OCI-LY3 (cell line): Measurements from ENCODE around the gene ATP10B.

Experiments used
- H2AFZ ChIP-seq: fragments of 200-600, 300-600 bp; shearing (Covaris generic); 2 replicates; pipeline ENCODE4 v1.6.0; 2014; ENCODE audit warnings: antibody characterized with exemption, low read depth, low read length
- H3K27ac ChIP-seq: fragments of 200-600, 300-600 bp; sonication (generic); 2 replicates; pipeline ENCODE4 v1.5.1; 2014; ENCODE audit warnings: mild to moderate bottlenecking, low read length, moderate library complexity, mixed read lengths
- H3K27me3 ChIP-seq: fragments of 200-600, 300-600 bp; sonication (generic); 2 replicates; pipeline ENCODE4 v1.6.1; 2014; ENCODE audit warnings: low read depth, low read length, mixed read lengths
- H3K36me3 ChIP-seq: fragments of 200-600, 300-600 bp; sonication (generic); replicated peaks from 2 replicates; pipeline ENCODE3; 2014; ENCODE audit warnings: low read depth, low read length, mixed read lengths
- H3K4me1 ChIP-seq: fragments of 300-600, 200-600 bp; sonication (generic); 2 replicates; pipeline ENCODE4 v1.6.1; 2014; ENCODE audit warnings: low read length, mixed read lengths
- H3K4me2 ChIP-seq: fragments of 200-600, 300-600 bp; sonication (generic); 2 replicates; pipeline ENCODE4 v1.6.1; 2014; ENCODE audit warnings: low read length, mixed read lengths
- H3K4me3 ChIP-seq: fragments of 300-600, 200-600 bp; sonication (generic); 2 replicates; pipeline ENCODE4 v1.5.1; 2014; ENCODE audit warnings: antibody characterized with exemption, mild to moderate bottlenecking, low read length, moderate library complexity
- H3K79me2 ChIP-seq: fragments of 300-600, 200-600 bp; shearing (Covaris generic); 2 replicates; pipeline ENCODE4 v1.6.1; 2014; ENCODE audit warnings: mild to moderate bottlenecking, low read length, mixed read lengths
- H3K9ac ChIP-seq: fragments of 300-600, 200-600 bp; shearing (Covaris generic); 2 replicates; pipeline ENCODE4 v1.6.0; 2014; ENCODE audit warnings: mild to moderate bottlenecking, low read length, moderate library complexity
- H3K9me3 ChIP-seq: fragments of 200-600, 300-600 bp; shearing (Covaris generic); 2 replicates; pipeline ENCODE4 v1.6.1; 2014; ENCODE audit warnings: low read length, mixed read lengths; ENCODE audit not compliant: insufficient read depth
- H4K20me1 ChIP-seq: fragments of 200-600, 300-600 bp; sonication (generic); 2 replicates; pipeline ENCODE4 v1.6.1; 2016; ENCODE audit warnings: low read length, mixed read lengths; ENCODE audit not compliant: insufficient read depth
- EZH2phosphoT487 ChIP-seq: fragments of 200-600 bp; shearing (Covaris generic); IDR thresholded peaks from 2 replicates; pipeline ENCODE4 v1.6.1; 2018; ENCODE audit warnings: antibody characterized with exemption, mixed run types, low read depth
- TF ChIP-seq, protein P1 (sequence below): fragments of 200-600, 300-600 bp; sonication (generic); IDR thresholded peaks from 2 replicates; pipeline ENCODE4 v1.5.1; 2014; ENCODE audit warnings: antibody characterized with exemption, low read length, low read depth

The ATP10B gene

DNA sequence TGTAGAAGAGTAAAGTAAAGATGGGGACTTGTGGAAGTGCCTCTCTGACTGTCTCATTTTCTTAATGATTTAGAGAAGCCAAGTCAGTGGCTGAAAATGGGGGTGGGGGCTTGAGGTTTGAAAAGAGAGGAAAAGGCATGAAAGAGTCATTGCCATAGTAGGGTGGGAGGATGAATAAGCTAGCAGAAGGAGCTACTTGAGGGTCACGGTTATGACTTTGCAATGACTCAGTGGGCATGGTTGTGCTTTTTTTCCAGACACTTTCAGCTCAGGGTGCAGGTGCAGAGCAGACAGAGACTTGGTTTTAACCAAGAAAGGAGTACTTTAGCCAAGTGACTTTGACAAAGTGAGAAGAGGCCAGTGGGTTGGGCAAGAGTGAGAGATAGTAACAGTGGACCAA, 312.6 kb downstream of the ATP10B start:
- H3K27me3 ChIP-seq = no peaks in the 10 kb centered on the region
- no peak overlapping the region for H3K9ac ChIP-seq
- no peaks in the 10 kb centered on the region for H3K9me3 ChIP-seq
- no peaks in the 10 kb centered on the region for H3K4me1 ChIP-seq
- no peaks in the 10 kb centered on the region for H4K20me1 ChIP-seq
- H2AFZ ChIP-seq = no peak overlapping the region
- H3K4me3 ChIP-seq = no peak overlapping the region
- no peaks in the 10 kb centered on the region for H3K79me2 ChIP-seq
- no peak overlapping the region for H3K4me2 ChIP-seq
- H3K36me3 ChIP-seq = no peaks in the 10 kb centered on the region
- TF ChIP-seq EZH2phosphoT487 = no peak
- TF ChIP-seq, protein P1, sequence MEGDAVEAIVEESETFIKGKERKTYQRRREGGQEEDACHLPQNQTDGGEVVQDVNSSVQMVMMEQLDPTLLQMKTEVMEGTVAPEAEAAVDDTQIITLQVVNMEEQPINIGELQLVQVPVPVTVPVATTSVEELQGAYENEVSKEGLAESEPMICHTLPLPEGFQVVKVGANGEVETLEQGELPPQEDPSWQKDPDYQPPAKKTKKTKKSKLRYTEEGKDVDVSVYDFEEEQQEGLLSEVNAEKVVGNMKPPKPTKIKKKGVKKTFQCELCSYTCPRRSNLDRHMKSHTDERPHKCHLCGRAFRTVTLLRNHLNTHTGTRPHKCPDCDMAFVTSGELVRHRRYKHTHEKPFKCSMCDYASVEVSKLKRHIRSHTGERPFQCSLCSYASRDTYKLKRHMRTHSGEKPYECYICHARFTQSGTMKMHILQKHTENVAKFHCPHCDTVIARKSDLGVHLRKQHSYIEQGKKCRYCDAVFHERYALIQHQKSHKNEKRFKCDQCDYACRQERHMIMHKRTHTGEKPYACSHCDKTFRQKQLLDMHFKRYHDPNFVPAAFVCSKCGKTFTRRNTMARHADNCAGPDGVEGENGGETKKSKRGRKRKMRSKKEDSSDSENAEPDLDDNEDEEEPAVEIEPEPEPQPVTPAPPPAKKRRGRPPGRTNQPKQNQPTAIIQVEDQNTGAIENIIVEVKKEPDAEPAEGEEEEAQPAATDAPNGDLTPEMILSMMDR = no peak
- no peak overlapping the region for H3K27ac ChIP-seq

DNA sequence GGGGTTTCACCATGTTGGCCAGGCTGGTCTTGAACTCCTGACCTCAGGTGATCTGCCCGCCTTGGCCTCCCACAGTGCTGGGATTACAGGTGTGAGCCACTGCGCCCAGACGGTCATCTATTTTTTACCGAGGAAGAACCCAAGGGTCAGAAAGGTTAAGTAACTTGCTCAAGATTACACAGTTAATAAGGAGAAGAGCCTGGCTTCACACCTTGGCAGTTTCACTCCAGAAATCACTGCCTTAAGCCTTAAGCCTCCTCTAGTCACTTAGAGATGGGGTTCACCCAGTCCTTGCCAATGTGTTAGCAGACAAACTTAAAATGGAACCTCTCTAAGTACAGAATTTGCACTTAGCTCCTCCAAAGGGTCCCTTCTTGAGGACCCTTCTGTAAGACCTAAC, 314.1 kb downstream of the ATP10B start:
- H3K27me3 ChIP-seq = no peaks in the 10 kb centered on the region
- H3K9me3 ChIP-seq = no peaks in the 10 kb centered on the region
- TF ChIP-seq EZH2phosphoT487 = no peak
- TF ChIP-seq, protein P1 = no peak
- H3K79me2 ChIP-seq = no peaks in the 10 kb centered on the region
- H3K27ac ChIP-seq = no peak overlapping the region
- no peaks in the 10 kb centered on the region for H3K4me1 ChIP-seq
- H4K20me1 ChIP-seq = no peaks in the 10 kb centered on the region
- H3K9ac ChIP-seq = no peak overlapping the region
- no peak overlapping the region for H2AFZ ChIP-seq
- no peak overlapping the region for H3K4me2 ChIP-seq
- no peak overlapping the region for H3K4me3 ChIP-seq
- no peaks in the 10 kb centered on the region for H3K36me3 ChIP-seq

DNA sequence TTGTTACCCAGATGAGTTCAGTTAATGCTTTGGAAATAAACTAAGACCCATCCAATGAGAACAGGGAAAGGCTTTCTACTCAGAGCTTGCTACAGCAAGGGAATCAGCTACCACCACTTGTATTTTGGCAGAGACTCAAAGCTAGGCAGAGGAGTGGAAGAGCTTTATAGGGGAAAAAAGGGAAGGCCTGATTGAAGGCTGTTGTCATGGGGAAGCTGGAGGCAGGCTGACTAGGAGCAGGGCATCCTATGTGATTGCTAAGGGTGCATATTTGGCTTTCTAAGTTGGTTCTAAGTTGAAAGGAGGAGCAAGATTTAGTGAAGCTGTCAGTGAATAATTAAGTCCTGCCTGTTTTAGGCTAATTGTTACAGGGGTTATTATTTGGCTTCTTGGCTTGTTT, 314.9 kb downstream of the ATP10B start:
- TF ChIP-seq EZH2phosphoT487 = no peak
- TF ChIP-seq, protein P1 = no peak

DNA sequence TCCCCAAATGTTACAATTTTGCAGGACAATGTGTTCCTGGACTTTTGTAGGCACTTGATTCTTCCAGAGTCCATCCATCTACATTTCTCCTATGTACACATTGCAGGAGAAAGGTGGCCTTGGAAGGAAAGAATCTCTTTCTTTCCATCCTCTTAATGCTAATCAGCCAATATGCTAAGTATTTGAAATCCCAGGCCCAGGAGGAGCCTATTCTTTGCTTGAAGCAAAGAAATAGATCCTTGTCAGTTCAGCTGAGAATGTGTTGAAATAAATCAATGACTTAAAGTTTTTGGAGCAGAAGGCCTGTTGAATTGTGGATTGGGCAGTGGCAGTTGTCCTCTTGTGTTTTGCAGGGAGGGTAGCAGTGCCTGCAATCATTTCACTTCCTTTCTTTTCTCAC, 317.1 kb downstream of the ATP10B start:
- H3K27me3 ChIP-seq = no peaks in the 10 kb centered on the region
- TF ChIP-seq EZH2phosphoT487 = no peak
- TF ChIP-seq, protein P1 = no peak
- no peak overlapping the region for H3K9ac ChIP-seq
- no peak overlapping the region for H2AFZ ChIP-seq
- H3K4me1 ChIP-seq = no peaks in the 10 kb centered on the region
- H3K4me3 ChIP-seq = no peak overlapping the region
- no peaks in the 10 kb centered on the region for H3K79me2 ChIP-seq
- H3K36me3 ChIP-seq = no peaks in the 10 kb centered on the region
- H3K27ac ChIP-seq = no peak overlapping the region
- no peaks in the 10 kb centered on the region for H4K20me1 ChIP-seq
- H3K9me3 ChIP-seq = no peaks in the 10 kb centered on the region
- no peak overlapping the region for H3K4me2 ChIP-seq

More for the DNA sequence above, 314.9 kb downstream of the ATP10B start:
- Histone ChIP-seq H3K4me2 (no peak overlapping the region), H3K27ac (no peak overlapping the region), H3K9ac (no peak overlapping the region), H4K20me1 (no peaks in the 10 kb centered on the region), H3K36me3 (no peaks in the 10 kb centered on the region), H3K4me1 (no peaks in the 10 kb centered on the region), H3K79me2 (no peaks in the 10 kb centered on the region), H3K4me3 (no peak overlapping the region), H3K27me3 (no peaks in the 10 kb centered on the region), H2AFZ (no peak overlapping the region), H3K9me3 (no peaks in the 10 kb centered on the region)
